Uterus (tissue), 4 donors: Measurements from ENCODE around the gene YBX3. TPM values are rescaled to one million over a fixed set of nuclear protein-coding genes. Genes with fewer than 3 reads are reported as not detected.
A peak's percentile ranks its signal among the peaks of the same experiment; 100 is the strongest.

Experiments used
- DNase-seq, 2 donors: peaks; one replicate each; pipeline ENCODE4 v3.0.0-alpha.2; 2019 to 2020
- H3K27ac ChIP-seq, 2 donors: fragments of 200-600 bp; sonication (generic); 1 replicate in 1 of 2; 2 replicates in 1 of 2; pipeline ENCODE4 v1.5.1; 2016 to 2018
- H3K27me3 ChIP-seq, 2 donors: fragments of 200-600 bp; sonication (generic); one replicate each; pipeline ENCODE4 v1.5.1; 2018 to 2019; ENCODE audit warnings: control low read depth in 1 of 2
- H3K36me3 ChIP-seq, 2 donors: fragments of 200-600 bp; sonication (generic); one replicate each; pipeline ENCODE4 v1.5.1; 2019; ENCODE audit warnings: control low read depth in 1 of 2
- H3K4me1 ChIP-seq, 2 donors: fragments of 200-600 bp; sonication (generic); one replicate each; pipeline ENCODE4 v1.5.1; 2018 to 2019; ENCODE audit warnings: control low read depth in 1 of 2
- H3K4me3 ChIP-seq, 2 donors: fragments of 200-600 bp; sonication (generic); 1 replicate in 1 of 2; 2 replicates in 1 of 2; pipeline ENCODE4 v1.5.1; 2018 to 2019; ENCODE audit warnings: mild to moderate bottlenecking in 1 of 2
- H3K9me3 ChIP-seq, 2 donors: fragments of 200-600 bp; sonication (generic); one replicate each; pipeline ENCODE4 v1.5.1; 2019; ENCODE audit warnings: control low read depth in 1 of 2
- POLR2A ChIP-seq, 2 donors: fragments of 450-650 bp; IDR thresholded peaks; one replicate each; pipeline ENCODE4 v1.6.1; 2016; ENCODE audit warnings: antibody characterized with exemption in 2 of 2, mild to moderate bottlenecking in 1 of 2, moderate library complexity in 1 of 2
- intact Hi-C: fragments of 100-400 bp; cut with DNase I; formaldehyde crosslinking; loops from one replicate; pipeline ENCODE4 v1.15.1; 2023; ENCODE audit warnings: low total_unique reads
- total RNA-seq, 4 donors: library from RNA; depleted of rRNA in 3 of 4; stranded (reverse); fragments of >200 nt in 3 of 4; gene quantifications; one replicate each; pipeline versions ENCODE4 v1.1.0 to v1.2.4, GENCODE V29; 2014 to 2023
- TF ChIP-seq, protein P1 (sequence below), 4 experiments: fragments of 200-600 bp in 2 of 4; fragments of 450-650 bp in 2 of 4; sonication (generic) in 2 of 4; IDR thresholded peaks; one replicate each; pipeline ENCODE4 v1.5.1; 2016 to 2019; ENCODE audit warnings: antibody characterized with exemption in 4 of 4, mild to moderate bottlenecking in 2 of 4, moderate library complexity in 1 of 4
- donor health status: DM: yes; HTN: yes; CAD: no.

YBX3 gene
- total RNA-seq, 4 donors from 2014 or later, result 49.4 to 372 (median 216) TPM

DNA sequence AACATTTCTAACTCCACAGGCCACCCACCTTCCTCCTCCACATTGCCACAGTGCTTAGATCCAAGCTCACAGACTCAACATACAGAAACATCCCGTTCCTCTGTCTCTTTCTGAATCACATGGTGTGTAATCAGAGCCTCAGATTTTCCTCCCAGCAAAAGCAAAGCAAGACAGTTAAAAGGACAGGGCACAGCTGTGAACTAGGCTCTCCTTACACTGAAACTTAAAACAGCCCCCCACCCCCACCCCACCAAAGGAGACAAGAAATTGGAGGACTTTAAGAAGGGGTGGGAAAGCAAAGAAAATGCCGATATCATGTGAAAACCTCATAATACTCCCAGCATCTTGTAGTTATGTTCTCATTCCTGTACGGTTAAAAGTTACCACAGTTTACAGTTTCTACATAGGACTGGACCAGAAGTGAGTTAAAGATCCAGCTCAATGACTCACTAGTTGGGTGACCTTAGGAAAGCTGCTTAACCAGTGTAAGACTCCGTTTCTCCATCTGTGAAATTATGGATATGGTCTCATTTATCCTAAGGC lies 4.8 kb downstream of the YBX3 start:
- DNase-seq, result no peak
- TF ChIP-seq, protein P1, sequence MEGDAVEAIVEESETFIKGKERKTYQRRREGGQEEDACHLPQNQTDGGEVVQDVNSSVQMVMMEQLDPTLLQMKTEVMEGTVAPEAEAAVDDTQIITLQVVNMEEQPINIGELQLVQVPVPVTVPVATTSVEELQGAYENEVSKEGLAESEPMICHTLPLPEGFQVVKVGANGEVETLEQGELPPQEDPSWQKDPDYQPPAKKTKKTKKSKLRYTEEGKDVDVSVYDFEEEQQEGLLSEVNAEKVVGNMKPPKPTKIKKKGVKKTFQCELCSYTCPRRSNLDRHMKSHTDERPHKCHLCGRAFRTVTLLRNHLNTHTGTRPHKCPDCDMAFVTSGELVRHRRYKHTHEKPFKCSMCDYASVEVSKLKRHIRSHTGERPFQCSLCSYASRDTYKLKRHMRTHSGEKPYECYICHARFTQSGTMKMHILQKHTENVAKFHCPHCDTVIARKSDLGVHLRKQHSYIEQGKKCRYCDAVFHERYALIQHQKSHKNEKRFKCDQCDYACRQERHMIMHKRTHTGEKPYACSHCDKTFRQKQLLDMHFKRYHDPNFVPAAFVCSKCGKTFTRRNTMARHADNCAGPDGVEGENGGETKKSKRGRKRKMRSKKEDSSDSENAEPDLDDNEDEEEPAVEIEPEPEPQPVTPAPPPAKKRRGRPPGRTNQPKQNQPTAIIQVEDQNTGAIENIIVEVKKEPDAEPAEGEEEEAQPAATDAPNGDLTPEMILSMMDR (IDR thresholded peaks at IDR 0.05), result no peak
- no peak for TF ChIP-seq POLR2A (IDR thresholded peaks at IDR 0.05)
- H3K27me3 ChIP-seq, result no peaks in the 10 kb centered on the region
- H3K4me3 ChIP-seq, result no peak overlapping the region
- H3K36me3 ChIP-seq, result no peaks in the 10 kb centered on the region
- H3K27ac ChIP-seq, result peak overlapping the region; percentile 69 to 92
- no peaks in the 10 kb centered on the region for H3K9me3 ChIP-seq
- peaks cover 4 to 5% of the 10 kb centered on the region in 2 donors for H3K4me1 ChIP-seq
- intact Hi-C loops, result no loop called here

DNA sequence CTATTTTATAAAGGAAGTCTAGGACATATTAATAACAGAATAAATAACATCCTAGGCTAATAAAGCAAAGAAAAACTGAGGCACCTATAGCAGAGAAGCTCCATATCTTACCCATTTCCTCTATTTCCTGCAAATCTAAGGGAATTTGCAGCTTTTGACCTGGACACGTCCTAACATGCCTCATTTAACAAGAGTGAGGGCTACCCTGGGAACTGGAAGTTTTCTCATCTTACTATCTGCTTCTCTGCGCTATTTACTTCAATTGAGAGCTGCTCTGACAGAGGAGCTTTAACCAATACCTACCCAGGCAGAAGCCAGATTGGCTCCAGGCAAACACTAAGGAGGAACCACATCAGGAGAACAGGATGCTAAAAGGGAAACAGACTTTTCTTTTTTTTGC lies 5.7 kb downstream of the YBX3 start:
- Histone ChIP-seq H3K9me3 (no peaks in the 10 kb centered on the region), H3K36me3 (no peaks in the 10 kb centered on the region), H3K4me1 (peaks cover 4 to 5% of the 10 kb centered on the region in 2 donors), H3K4me3 (no peak overlapping the region), H3K27me3 (no peaks in the 10 kb centered on the region), H3K27ac (peak overlapping the region; percentile 69 to 92)
- TF ChIP-seq, protein P1 (IDR thresholded peaks at IDR 0.05), result no peak
- TF ChIP-seq POLR2A (IDR thresholded peaks at IDR 0.05), result no peak
- DNase-seq, result no peak
- intact Hi-C loops, result no loop called here

DNA sequence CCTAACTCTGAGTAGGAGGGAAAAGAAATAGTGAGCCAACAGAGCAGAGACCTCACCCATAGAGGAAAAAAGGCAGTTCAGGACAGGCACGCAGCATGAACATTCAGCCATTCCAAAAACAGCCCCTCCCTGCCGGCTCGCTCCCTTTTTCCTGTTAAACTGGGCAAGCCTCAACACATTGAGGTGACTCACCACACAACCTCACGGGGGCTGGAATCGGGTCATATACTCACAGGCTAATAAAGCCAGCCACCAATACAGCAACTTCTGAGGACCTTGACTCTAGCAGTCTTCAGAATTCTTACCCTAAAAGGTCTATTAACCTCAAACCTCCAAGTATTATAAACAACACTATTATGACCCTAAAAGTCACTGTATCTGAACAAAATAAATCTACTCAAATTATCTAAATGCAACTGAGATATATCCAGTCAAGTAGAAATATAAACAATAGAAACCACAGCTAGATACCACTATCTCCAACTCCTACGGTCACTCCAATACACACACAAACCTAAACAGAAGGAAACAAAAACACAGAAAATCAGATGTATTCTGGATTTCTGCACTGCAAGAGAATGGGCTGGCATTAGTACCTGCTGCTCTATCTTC lies 6.3 kb downstream of the YBX3 start:
- intact Hi-C loops, result no loop called here
- DNase-seq, result peak; percentile 79 to 84
- Histone ChIP-seq H3K27me3 (no peaks in the 10 kb centered on the region), H3K4me1 (peaks cover 4 to 5% of the 10 kb centered on the region in 2 donors), H3K9me3 (no peaks in the 10 kb centered on the region), H3K4me3 (no peak overlapping the region), H3K36me3 (no peaks in the 10 kb centered on the region), H3K27ac (peak overlapping the region; percentile 69 to 92)
- TF ChIP-seq POLR2A (IDR thresholded peaks at IDR 0.05), result peak in 1 of 2 donors; percentile 61
- TF ChIP-seq, protein P1 (IDR thresholded peaks at IDR 0.05), result no peak

DNA sequence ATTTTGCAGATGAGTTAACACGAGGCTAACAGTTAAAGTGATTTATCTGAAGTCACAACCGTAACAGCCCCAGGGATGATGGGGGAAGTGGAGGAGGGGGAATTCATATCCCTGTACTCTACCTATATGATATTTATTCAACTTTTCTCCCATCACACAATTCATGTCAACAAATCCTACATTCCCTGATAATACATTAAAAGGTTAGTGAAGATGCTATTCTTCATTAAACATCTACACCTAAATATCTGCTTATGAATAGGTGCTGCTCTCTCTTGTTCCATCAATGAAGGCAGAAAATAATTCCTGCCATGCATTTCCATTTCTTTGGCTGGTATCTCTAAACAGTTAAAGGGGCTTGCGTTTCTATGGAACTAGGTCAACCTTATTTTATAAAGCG lies 6.8 kb downstream of the YBX3 start:
- Histone ChIP-seq H3K9me3 (no peaks in the 10 kb centered on the region), H3K27ac (peak overlapping the region; percentile 69 to 92), H3K36me3 (no peaks in the 10 kb centered on the region), H3K4me1 (peaks cover 4 to 5% of the 10 kb centered on the region in 2 donors), H3K27me3 (no peaks in the 10 kb centered on the region), H3K4me3 (no peak overlapping the region)
- no peak for TF ChIP-seq POLR2A (IDR thresholded peaks at IDR 0.05)
- TF ChIP-seq, protein P1 (IDR thresholded peaks at IDR 0.05), result no peak
- no peak for DNase-seq
- intact Hi-C loops, result no loop called here

DNA sequence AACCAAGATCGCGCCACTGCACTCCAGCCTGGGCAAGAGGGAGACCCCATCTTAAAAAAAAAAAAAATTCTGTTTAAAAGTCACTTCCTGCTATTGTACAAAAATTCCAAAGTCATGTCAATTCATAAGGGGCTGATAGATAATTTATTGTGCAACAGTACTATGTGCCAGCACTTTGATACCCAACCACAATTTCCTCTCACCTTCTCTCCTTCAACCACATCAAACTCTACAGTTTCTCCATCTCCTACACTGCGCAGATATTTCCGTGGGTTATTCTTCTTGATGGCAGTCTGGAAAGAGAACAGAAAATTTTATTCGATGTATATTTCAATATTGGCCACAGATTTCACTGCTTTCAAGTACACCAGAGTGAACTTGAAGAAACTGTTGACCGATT lies 7.6 kb downstream of the YBX3 start:
- no peak overlapping the region for H3K4me3 ChIP-seq
- peak overlapping the region in 1 of 2 donors; percentile 92 for H3K27ac ChIP-seq
- no peaks in the 10 kb centered on the region for H3K27me3 ChIP-seq
- no peak for TF ChIP-seq POLR2A (IDR thresholded peaks at IDR 0.05)
- TF ChIP-seq, protein P1 (IDR thresholded peaks at IDR 0.05), result no peak
- H3K9me3 ChIP-seq, result no peaks in the 10 kb centered on the region
- intact Hi-C loops, result no loop called here
- no peaks in the 10 kb centered on the region for H3K36me3 ChIP-seq
- H3K4me1 ChIP-seq, result peaks cover 0 to 5% of the 10 kb centered on the region in 2 donors
- DNase-seq, result no peak
